GM18508 (cell line): ENCODE results near the gene CSNK2A3.

Experiments
- ATAC-seq: cut with Tn5 transposase; IDR thresholded peaks from one replicate; pipeline ENCODE4 v1.9.1; 2021; ENCODE audit warnings: moderate number of reproducible peaks; ENCODE audit not compliant: insufficient read depth, unreplicated experiment

The CSNK2A3 gene

DNA sequence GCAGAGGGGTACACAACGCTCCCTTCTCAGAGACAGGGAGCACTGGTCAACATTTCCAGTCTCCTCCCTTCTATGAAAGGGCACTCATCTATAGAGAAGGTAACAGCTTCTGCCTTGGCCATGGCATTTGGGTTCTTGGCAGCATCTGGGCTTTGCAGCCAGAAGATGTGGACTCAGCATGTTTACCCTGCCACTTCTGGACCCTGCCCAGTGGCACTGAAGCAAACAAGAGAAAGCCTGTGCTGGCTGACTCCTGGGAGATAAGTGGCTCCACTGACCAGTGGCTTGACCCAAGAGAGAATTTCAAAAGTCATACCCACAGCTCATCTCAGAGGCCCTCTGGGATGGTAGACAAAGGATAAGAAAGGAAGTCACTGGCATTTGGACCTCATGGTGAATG lies 8.0 kb downstream of the CSNK2A3 start:
- no peak for ATAC-seq

- ATAC-seq: no peak
Observed at GRCh38 chr11:11344045-11344444, 9.0 kb downstream of the CSNK2A3 start.

- no peak for ATAC-seq
Observed at GRCh38 chr11:11338304-11338703, 14.7 kb downstream of the CSNK2A3 start.

DNA sequence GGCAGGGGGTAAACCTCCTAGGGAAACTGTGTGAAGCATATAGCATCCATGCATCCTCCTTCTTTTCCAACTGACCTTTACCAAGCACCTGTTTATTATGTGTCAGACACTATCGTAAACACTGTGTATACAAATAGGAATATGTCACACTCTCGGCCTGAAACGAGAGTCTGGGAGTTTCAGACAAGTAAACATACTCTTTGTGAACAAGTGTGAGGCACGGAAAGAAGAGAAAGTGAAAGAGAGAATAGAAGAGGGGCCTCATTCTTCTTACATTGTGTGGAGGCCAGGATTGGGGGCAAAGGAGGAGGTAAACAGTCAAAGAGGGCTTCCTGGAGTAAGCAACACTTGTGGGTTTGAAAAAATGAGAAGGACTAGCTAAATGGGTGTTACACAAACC lies 16.4 kb downstream of the CSNK2A3 start:
- no peak for ATAC-seq

- ATAC-seq: no peak
Observed at GRCh38 chr11:11335043-11335442, 18.0 kb downstream of the CSNK2A3 start.

- no peak for ATAC-seq
Observed at GRCh38 chr11:11334607-11335006, 18.4 kb downstream of the CSNK2A3 start.

- no peak for ATAC-seq
Observed at GRCh38 chr11:11332141-11332710, 20.8 kb downstream of the CSNK2A3 start.

GRCh38 chr11:11329062-11329806 lies 23.8 kb downstream of the CSNK2A3 start:
- ATAC-seq: no peak

DNA sequence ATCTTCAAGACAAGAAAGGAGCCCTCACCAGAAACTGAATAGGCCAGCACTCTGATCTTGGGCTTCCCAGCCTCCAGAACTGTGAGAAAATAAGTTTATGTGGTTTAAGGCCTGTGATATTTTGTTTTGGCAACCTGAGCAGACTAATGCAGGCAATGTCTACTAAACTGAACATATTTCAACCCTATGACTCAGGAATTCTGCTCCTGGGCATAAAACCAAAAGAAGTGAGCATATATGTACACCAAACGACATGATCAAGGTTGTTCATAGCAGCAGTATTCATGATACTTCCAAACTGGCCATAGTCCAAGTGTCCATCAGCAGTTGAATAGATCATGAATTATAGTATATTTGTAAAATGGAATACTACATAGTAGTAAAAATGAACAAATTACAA lies 29.0 kb downstream of the CSNK2A3 start:
- no peak for ATAC-seq

DNA sequence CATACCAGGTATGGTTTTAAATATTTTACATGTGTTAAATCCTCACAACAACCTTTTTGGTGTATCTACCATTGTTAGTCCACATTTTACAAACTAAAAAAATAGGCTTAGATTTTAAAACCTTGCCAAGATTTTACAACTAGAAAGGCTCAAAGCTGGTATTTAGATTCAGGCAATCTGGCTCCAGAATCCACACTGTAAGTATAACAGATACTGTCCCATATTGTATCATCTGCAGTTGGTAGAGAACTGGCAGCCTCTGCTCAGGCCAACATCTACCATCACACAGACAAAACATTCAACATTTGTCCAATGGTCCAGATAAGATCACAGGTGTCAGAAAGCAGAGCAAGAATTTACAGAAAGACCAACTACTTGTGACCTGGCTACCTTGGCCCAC lies 30.9 kb downstream of the CSNK2A3 start:
- no peak for ATAC-seq

- ATAC-seq: no peak
Observed at GRCh38 chr11:11320825-11321224, 32.2 kb downstream of the CSNK2A3 start.

- no peak for ATAC-seq
Observed at GRCh38 chr11:11318961-11319360, 34.1 kb downstream of the CSNK2A3 start.

- no peak for ATAC-seq
Observed at GRCh38 chr11:11318461-11318860, 34.6 kb downstream of the CSNK2A3 start.

DNA sequence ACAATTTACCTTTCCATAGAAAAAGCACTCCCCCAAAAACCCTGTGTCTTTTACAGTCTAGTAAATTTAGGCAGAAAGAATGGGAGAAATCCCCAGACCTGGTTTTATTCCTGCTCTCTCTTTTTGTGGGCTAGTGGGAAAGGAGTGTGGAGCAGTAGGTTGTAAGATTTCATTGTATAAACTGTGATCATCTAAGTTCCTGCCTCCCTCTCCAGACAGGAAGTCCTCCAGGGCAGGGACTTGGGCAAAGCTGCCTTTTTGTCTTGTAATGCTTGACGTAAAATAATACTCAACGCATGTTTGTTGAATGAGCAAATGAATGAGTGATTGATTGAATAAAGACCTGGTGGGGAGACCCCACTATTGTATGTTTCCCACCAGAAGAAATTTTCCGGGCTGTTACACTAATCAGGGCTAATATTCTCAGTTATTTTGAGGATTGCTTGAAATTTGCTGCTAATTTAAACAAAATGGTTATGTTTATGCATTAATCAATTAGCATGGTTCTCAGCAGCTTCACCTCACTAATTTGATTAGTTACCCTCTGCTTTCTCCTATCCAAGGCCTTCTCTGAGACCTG lies 36.3 kb downstream of the CSNK2A3 start:
- no peak for ATAC-seq

DNA sequence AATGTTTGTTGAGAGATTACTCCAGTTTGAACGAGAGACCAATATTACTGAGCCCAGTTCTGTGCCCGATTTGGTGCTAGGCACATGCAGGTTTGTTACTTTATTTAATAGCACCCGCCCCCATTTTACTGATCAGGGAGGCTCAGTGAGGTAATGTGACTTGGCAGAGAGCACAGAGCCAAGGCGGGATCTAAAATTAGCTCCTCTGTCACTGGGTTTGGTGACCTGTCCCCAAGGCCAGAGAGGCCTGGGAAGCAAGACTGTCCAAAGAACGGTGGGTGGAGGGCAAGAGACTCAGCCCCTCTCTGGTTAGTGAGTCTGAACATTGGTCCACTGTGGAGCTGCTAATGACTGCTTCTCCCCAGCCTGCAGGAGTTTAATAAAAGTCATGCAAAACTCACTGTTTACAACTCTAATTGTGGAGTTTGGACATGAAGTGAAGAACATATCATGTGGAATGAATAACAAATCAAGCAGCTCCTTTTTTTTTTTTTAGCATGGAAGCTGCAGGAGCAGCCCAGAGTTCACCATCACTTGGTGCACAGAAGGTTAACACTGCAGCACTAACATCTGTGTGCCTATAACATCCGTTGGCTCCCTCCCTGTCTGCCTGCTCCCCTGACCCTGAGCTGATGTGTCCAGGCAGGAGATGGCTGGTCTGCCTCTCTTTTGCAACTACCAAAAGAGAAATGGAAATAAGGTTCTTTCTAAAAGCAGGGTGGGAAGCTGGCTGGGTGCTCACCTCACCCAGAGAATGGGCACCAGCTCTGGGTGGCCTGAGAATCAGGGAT lies 39.0 kb downstream of the CSNK2A3 start:
- no peak for ATAC-seq

DNA sequence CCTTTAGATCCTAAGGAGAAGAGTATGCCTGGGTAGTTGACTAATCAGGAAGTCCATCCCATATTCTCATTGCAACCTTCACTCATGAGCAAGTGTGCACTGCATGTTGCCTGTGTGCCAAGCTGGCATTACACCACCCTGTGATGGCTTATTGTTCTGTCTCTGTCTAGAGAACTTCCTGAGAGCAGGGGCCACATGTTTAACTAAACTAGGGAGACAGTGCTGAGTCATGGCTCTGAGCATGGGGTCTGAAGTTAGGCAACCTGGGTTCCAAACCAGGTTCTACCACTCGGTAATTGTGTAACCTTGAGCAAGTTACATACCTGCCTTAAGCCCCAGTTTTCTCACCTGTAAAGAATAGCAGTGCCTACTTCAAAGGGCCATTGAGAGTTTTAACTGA lies 39.6 kb downstream of the CSNK2A3 start:
- no peak for ATAC-seq

- ATAC-seq: no peak
Observed at GRCh38 chr11:11312738-11313137, 40.3 kb downstream of the CSNK2A3 start.

GRCh38 chr11:11311169-11311568 lies 41.9 kb downstream of the CSNK2A3 start:
- no peak for ATAC-seq

DNA sequence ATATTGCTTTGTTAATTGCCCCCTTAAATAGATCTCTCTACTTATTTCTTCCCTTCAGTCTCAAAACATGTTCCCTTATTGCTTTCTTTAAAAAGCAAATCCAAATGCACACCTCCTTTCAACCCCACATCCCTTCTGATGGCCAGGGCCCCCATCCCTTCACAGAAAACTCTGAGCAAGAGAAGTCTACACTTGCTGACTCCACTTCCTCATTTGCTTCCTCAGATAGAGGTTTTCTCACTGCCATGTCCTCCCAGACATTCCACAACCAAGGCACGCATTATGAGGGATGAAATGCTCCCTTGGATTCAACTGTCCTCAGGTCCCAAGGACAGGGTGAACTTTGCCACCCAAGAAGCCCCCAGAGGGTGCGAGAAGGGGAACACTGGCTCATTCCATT lies 43.1 kb downstream of the CSNK2A3 start:
- no peak for ATAC-seq

DNA sequence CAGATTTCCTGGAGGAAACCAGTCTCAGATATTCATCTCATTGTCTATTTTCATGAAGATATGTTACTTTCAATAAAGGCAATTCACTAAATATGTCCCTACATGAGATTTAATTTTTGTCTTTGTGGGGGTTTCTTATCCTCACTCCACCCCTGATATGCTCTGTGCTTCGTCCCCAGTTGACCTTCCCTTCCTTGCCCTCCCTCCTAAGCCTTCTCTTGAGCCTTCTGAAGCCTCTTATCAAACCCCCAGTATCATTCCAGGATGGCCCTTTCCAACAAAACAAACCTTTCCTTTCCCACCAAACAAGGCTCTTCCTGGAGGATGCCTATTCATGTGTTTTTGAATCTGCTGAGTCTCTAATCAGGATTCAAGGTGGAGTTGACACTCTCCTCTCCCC lies 44.8 kb downstream of the CSNK2A3 start:
- ATAC-seq: no peak

DNA sequence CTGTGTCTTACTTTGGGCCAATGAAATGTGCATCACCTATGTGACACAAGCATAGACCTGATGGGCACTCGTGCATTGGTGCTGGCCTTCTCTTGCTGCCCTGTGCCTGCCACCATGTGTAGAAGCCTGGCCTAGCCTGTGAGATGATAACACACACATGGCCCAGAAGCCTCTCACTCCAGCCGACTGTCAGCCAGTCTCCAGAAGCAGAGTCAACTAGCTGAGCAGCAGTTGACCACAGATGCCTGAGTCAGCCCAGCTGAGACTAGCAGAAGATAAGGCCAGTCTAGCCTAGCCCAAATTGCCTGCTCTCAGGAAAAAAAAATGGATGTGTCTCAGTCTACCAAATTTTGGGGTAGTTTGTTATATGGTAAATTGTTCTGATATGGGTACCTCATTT lies 46.2 kb downstream of the CSNK2A3 start:
- ATAC-seq: no peak
